MM.1S (cell line): Measurements from ENCODE around the gene RTN4.
A peak's percentile ranks its signal among the peaks of the same experiment; 100 is the strongest.

ENCODE experiments used
- DNase-seq: peaks from one replicate; pipeline ENCODE4 v3.0.0-alpha.2; 2015
- H2AFZ ChIP-seq: fragments of 300-600 bp; sonication (generic); 2 replicates; pipeline ENCODE4 v1.6.0; 2016; ENCODE audit warnings: antibody characterized with exemption, low read length
- H3F3A ChIP-seq: fragments of 300-600 bp; sonication (generic); 2 replicates; pipeline ENCODE4 v1.6.1; 2016; ENCODE audit warnings: mild to moderate bottlenecking, antibody characterized with exemption, low read length, moderate library complexity, mixed read lengths; ENCODE audit not compliant: insufficient read depth
- H3K27ac ChIP-seq: fragments of 300-600 bp; sonication (generic); 2 replicates; pipeline ENCODE4 v1.5.1; 2016; ENCODE audit warnings: mild to moderate bottlenecking, low read length
- H3K27me3 ChIP-seq: fragments of 300-600 bp; sonication (generic); replicated peaks from 2 replicates; pipeline ENCODE4 v1.6.0; 2016; ENCODE audit warnings: low read length; ENCODE audit not compliant: insufficient read depth
- H3K36me3 ChIP-seq: fragments of 300-600 bp; sonication (generic); replicated peaks from 2 replicates; pipeline ENCODE4 v1.6.1; 2016; ENCODE audit warnings: mild to moderate bottlenecking, low read length, mixed read lengths; ENCODE audit not compliant: insufficient read depth
- H3K4me1 ChIP-seq: fragments of 300-600 bp; sonication (generic); 2 replicates; pipeline ENCODE4 v1.6.1; 2016; ENCODE audit warnings: low read length, mixed read lengths
- H3K4me2 ChIP-seq: fragments of 300-600 bp; sonication (generic); 2 replicates; pipeline ENCODE4 v1.6.0; 2016; ENCODE audit warnings: low read depth, low read length
- H3K4me3 ChIP-seq: fragments of 300-600 bp; sonication (generic); 2 replicates; pipeline ENCODE4 v1.5.1; 2016; ENCODE audit warnings: low read length, mixed read lengths
- H3K79me2 ChIP-seq: fragments of 300-600 bp; sonication (generic); 2 replicates; pipeline ENCODE4 v1.6.1; 2016; ENCODE audit warnings: mixed run types, low read length, mixed read lengths
- H3K9ac ChIP-seq: fragments of 300-600 bp; sonication (generic); 2 replicates; pipeline ENCODE4 v1.6.1; 2016; ENCODE audit warnings: low read length, mixed read lengths
- H3K9me2 ChIP-seq: fragments of 300-600 bp; sonication (generic); replicated peaks from 2 replicates; pipeline ENCODE4 v1.6.1; 2016; ENCODE audit warnings: mild to moderate bottlenecking, low read length, mixed read lengths; ENCODE audit not compliant: insufficient read depth
- H3K9me3 ChIP-seq: fragments of 300-600 bp; sonication (generic); replicated peaks from 2 replicates; pipeline ENCODE4 v1.6.1; 2016; ENCODE audit warnings: mild to moderate bottlenecking, low read length, mixed read lengths; ENCODE audit not compliant: insufficient read depth
- H4K20me1 ChIP-seq: fragments of 300-600 bp; sonication (generic); 2 replicates; pipeline ENCODE4 v1.6.1; 2016; ENCODE audit warnings: mild to moderate bottlenecking, low read length, moderate library complexity, mixed read lengths; ENCODE audit not compliant: insufficient read depth
- EZH2 ChIP-seq: fragments of 300-600 bp; sonication (generic); optimal IDR thresholded peaks from 2 replicates; pipeline ENCODE3; 2017; ENCODE audit warnings: low read depth, mild to moderate bottlenecking, antibody characterized with exemption, low read length, mixed read lengths
- EZH2phosphoT487 ChIP-seq: fragments of 300-600 bp; sonication (generic); IDR thresholded peaks from 2 replicates; pipeline ENCODE4 v1.6.1; 2018; ENCODE audit warnings: antibody characterized with exemption, low read length
- TF ChIP-seq, protein P1 (sequence below): fragments of 300-600 bp; sonication (generic); IDR thresholded peaks from 2 replicates; pipeline ENCODE4 v1.5.1; 2016; ENCODE audit warnings: antibody characterized with exemption, low read length, mixed read lengths

Gene RTN4, protein sequence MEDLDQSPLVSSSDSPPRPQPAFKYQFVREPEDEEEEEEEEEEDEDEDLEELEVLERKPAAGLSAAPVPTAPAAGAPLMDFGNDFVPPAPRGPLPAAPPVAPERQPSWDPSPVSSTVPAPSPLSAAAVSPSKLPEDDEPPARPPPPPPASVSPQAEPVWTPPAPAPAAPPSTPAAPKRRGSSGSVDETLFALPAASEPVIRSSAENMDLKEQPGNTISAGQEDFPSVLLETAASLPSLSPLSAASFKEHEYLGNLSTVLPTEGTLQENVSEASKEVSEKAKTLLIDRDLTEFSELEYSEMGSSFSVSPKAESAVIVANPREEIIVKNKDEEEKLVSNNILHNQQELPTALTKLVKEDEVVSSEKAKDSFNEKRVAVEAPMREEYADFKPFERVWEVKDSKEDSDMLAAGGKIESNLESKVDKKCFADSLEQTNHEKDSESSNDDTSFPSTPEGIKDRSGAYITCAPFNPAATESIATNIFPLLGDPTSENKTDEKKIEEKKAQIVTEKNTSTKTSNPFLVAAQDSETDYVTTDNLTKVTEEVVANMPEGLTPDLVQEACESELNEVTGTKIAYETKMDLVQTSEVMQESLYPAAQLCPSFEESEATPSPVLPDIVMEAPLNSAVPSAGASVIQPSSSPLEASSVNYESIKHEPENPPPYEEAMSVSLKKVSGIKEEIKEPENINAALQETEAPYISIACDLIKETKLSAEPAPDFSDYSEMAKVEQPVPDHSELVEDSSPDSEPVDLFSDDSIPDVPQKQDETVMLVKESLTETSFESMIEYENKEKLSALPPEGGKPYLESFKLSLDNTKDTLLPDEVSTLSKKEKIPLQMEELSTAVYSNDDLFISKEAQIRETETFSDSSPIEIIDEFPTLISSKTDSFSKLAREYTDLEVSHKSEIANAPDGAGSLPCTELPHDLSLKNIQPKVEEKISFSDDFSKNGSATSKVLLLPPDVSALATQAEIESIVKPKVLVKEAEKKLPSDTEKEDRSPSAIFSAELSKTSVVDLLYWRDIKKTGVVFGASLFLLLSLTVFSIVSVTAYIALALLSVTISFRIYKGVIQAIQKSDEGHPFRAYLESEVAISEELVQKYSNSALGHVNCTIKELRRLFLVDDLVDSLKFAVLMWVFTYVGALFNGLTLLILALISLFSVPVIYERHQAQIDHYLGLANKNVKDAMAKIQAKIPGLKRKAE

GRCh38 chr2:55050100-55050994, at the start of gene RTN4:
Gene RTN4 (minus strand): TSS chr2:55050451. CDS start chr2:55050300, 151 bp downstream.
- Histone ChIP-seq H3K4me1 (peaks cover 30% of the 10 kb centered on the region), H4K20me1 (no peaks in the 10 kb centered on the region), H3K4me3 (peak within 1 kb of the TSS; percentile 77), H3K9me2 (no peaks in the 10 kb centered on the region), H3F3A (peaks cover 44% of the 10 kb centered on the region), H3K27me3 (no peaks in the 10 kb centered on the region), H3K27ac (peak within 1 kb of the TSS; percentile 74), H3K36me3 (no peaks in the 10 kb centered on the region), H3K9me3 (no peaks in the 10 kb centered on the region), H3K79me2 (peaks cover 41% of the 10 kb centered on the region), H3K9ac (peak within 1 kb of the TSS; percentile 68), H2AFZ (peak within 1 kb of the TSS; percentile 83), H3K4me2 (peak within 1 kb of the TSS; percentile 80)
- DNase-seq = peak; percentile 99
- TF ChIP-seq, protein P1, sequence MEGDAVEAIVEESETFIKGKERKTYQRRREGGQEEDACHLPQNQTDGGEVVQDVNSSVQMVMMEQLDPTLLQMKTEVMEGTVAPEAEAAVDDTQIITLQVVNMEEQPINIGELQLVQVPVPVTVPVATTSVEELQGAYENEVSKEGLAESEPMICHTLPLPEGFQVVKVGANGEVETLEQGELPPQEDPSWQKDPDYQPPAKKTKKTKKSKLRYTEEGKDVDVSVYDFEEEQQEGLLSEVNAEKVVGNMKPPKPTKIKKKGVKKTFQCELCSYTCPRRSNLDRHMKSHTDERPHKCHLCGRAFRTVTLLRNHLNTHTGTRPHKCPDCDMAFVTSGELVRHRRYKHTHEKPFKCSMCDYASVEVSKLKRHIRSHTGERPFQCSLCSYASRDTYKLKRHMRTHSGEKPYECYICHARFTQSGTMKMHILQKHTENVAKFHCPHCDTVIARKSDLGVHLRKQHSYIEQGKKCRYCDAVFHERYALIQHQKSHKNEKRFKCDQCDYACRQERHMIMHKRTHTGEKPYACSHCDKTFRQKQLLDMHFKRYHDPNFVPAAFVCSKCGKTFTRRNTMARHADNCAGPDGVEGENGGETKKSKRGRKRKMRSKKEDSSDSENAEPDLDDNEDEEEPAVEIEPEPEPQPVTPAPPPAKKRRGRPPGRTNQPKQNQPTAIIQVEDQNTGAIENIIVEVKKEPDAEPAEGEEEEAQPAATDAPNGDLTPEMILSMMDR = no peak
- TF ChIP-seq EZH2 = no peak
- no peak for TF ChIP-seq EZH2phosphoT487

DNA sequence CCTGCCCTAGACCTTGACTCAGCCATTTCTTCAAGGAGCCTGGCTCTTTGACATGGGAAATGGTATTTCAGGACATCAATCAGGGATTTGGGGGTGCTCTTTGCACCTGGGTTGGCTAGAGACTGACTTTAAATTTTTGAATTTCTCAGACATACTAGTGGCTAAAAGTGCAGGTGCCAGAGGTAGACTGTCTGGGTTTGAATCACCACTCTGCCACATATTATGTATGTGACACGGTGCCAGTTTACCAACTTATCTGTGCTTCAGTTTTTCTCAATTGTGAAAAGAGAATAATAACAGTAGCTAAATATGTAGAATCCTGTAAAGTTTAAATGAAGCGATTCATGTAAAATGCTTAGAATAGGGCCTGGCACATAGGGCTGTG, 49.2 kb upstream of the RTN4 start:
- no peak for DNase-seq
- Histone ChIP-seq H3K9ac (no peak overlapping the region), H3K79me2 (no peaks in the 10 kb centered on the region), H3F3A (peaks cover 6% of the 10 kb centered on the region; the same call in 1 of the 2 replicates), H3K36me3 (no peaks in the 10 kb centered on the region), H4K20me1 (no peaks in the 10 kb centered on the region), H3K27me3 (no peaks in the 10 kb centered on the region), H3K9me2 (no peaks in the 10 kb centered on the region), H3K9me3 (no peaks in the 10 kb centered on the region), H3K4me1 (peaks cover 21% of the 10 kb centered on the region; the same call in 1 of the 2 replicates), H3K4me2 (no peak overlapping the region), H3K4me3 (no peak overlapping the region), H2AFZ (no peak overlapping the region), H3K27ac (no peak overlapping the region)
- TF ChIP-seq EZH2 = no peak

DNA sequence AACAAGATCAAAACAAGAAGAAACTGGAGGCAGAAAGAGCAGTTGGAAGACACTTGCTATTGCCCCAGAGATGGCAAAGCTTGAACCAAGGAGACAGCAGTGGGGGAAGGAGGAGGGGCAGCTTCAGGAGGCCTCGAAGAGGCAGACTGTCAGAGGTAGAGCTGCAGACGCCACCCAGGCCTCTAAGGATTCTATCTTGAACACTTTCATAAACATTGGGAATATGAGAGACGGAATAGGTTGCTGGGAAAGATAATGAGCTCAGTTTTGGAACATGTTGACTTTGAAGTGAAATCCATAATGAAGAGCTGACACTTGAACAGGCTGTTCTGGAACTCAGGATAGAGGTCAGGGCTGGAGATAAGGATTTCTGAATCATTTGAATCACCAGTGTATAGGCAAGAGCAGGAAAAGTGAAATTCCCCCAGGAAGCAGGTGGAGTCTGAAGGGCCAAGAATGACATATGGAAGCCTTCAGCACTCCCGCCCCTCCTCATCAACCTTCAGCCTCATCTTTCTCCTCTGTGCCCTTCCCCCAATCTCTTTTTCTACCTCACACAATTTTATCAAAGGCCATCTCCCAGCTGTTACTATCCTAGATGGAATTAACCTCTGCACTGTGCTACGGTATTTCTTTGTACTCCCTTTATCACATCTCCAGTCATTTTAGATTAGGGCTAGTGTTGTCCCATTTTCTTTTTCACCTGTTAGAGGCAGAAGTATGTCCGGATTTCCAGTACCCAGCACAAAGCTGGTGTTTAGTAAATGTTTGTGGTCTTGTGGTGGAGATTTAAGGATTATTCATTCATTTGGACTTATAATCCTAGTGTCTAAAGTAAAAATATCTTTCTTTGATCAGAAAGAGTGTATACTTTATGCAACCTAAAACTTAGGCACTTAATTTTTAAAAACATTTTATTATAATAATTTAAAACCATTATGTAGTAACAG, 47.5 kb upstream of the RTN4 start:
- H3F3A ChIP-seq = no peaks in the 10 kb centered on the region
- H3K4me1 ChIP-seq = peaks cover 11% of the 10 kb centered on the region; the same call in 1 of the 2 replicates
- no peak overlapping the region for H3K4me2 ChIP-seq
- no peaks in the 10 kb centered on the region for H3K9me3 ChIP-seq
- no peaks in the 10 kb centered on the region for H3K36me3 ChIP-seq
- H3K9ac ChIP-seq = no peak overlapping the region
- no peak overlapping the region for H2AFZ ChIP-seq
- no peak overlapping the region for H3K4me3 ChIP-seq
- H3K27me3 ChIP-seq = no peaks in the 10 kb centered on the region
- no peaks in the 10 kb centered on the region for H4K20me1 ChIP-seq
- H3K9me2 ChIP-seq = no peaks in the 10 kb centered on the region
- no peaks in the 10 kb centered on the region for H3K79me2 ChIP-seq
- no peak for DNase-seq
- H3K27ac ChIP-seq = no peak overlapping the region
- no peak for TF ChIP-seq EZH2
- TF ChIP-seq, protein P1 = no peak
- TF ChIP-seq EZH2phosphoT487 = no peak
